ENCODE measurements around the gene CYB5D1.

- no peak for TF ChIP-seq POLR2A (IDR thresholded peaks at IDR 0.05)
- TF ChIP-seq CTCF (IDR thresholded peaks at IDR 0.05 in 4 of 5, conservative IDR thresholded peaks at IDR 0.05 in 1 of 5): no peak
Measured at GRCh38 chr17:7903154-7904103, 45.6 kb downstream of the CYB5D1 start.
